ENCODE measurements around the gene RAB7B. TPM values are rescaled to one million over a fixed set of nuclear protein-coding genes. Genes with fewer than 3 reads are reported as not detected.
A peak's percentile ranks its signal among the peaks of the same experiment; 100 is the strongest.
"Not testable (repeated sequence)": the region's sequence is repeated elsewhere in the genome, so short reads cannot be mapped to it uniquely, and the experiment has no call there.

The RAB7B gene
- 1 to 10 TPM; 1.9 to 3.6 (median 2.5) TPM for polyA plus RNA-seq (ENCODE audit: insufficient read length in 3 of 3)
- long read RNA-seq, donor 1 = 0 reads
- long read RNA-seq, donor 2, partial matches to known transcripts = 0 of 1 reads
- long read RNA-seq, donor 2, other reads (novel, unspliced or antisense) = 0 of 1 reads
- long read RNA-seq, donor 3 = 0 reads
- long read RNA-seq, donor 4, partial matches to known transcripts = 0 of 1 reads
- long read RNA-seq, donor 4, other reads (novel, unspliced or antisense) = 0 of 1 reads
- long read RNA-seq, donor 5 = 0 reads
- long read RNA-seq, donor 6 = 0 reads
- long read RNA-seq, donor 7, transcript RAB7B-201 (6 exons, 2,888 nt) = major isoform, 5 of 5 reads
- long read RNA-seq, donor 7, partial matches to known transcripts = 0 of 5 reads
- long read RNA-seq, donor 7, other reads (novel, unspliced or antisense) = 0 of 5 reads
- long read RNA-seq, donor 8, partial matches to known transcripts = 0 of 3 reads
- long read RNA-seq, donor 8, other reads (novel, unspliced or antisense) = 0 of 3 reads
- long read RNA-seq, donor 9, partial matches to known transcripts = 0 of 2 reads
- long read RNA-seq, donor 9, other reads (novel, unspliced or antisense) = 0 of 2 reads
- long read RNA-seq, donor 10, partial matches to known transcripts = 0 of 2 reads
- long read RNA-seq, donor 10, other reads (novel, unspliced or antisense) = 0 of 2 reads
- long read RNA-seq, donor 11, partial matches to known transcripts = 0 of 1 reads
- long read RNA-seq, donor 11, other reads (novel, unspliced or antisense) = 0 of 1 reads
- long read RNA-seq, donor 12 = 0 reads
- long read RNA-seq, donor 13, partial matches to known transcripts = 0 of 1 reads
- long read RNA-seq, donor 13, other reads (novel, unspliced or antisense) = 0 of 1 reads
- long read RNA-seq, donor 14 = 0 reads
- long read RNA-seq, donor 15, partial matches to known transcripts = 0 of 2 reads
- long read RNA-seq, donor 15, other reads (novel, unspliced or antisense) = 0 of 2 reads
- long read RNA-seq, donor 16, partial matches to known transcripts = 0 of 1 reads
- long read RNA-seq, donor 16, other reads (novel, unspliced or antisense) = 0 of 1 reads

DNA sequence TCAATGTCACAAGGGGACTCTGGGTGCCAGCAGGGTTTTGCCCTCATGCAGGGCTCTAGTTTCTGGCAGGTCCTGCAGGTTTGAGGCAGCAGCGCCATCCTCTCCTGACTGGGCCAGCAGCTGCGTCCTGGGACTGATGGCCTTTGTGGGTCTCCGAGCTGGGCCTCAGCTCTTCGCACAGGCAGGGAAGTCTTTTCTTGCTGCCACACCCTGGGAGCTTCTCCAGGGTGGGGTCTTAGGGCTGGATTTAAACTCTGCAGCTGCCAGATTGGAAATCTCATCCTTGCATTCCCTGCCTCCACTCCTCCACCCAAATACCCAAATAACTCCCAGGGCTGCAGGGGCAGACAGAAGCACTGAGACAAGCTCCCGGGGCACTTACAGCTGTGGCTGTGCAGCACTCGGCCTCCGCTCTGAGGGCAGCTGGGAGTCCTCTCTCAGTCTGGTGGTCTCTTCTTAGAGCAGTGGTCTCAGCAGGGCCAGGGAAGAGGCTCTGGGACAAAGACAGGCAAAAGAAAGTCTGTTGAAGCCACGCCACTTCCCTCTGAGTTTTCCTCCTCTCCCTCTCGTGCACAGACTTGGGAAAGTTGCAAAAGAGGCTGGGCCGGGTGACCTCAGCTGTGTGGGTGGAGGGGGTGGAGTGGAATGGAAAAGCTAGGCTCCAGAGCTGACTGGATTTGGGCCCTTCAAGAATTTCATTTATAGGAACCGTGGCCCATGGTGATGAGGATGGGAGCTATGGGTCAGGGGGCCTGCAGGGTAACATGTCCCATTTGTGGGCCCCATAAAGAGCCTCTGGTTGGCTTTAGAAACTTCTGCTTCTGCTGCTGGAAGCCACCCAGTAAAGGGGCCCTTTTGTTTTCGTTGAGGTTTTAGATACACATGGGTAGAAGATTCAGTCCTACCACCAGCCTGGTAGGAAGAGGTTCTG, at the start of gene RAB7B:
TSS of gene RAB7B (minus strand) at position 525 of the 931 bp plus-strand sequence. CDS start 9,260 bp downstream, outside the sequence.
- peak; percentile 35 for DNase-seq

- not testable (repeated sequence) for DNase-seq
These were observed 49.2 kb upstream of the RAB7B start for GRCh38 chr1:206052231-206052865.

GRCh38 chr1:206050655-206051235, 47.5 kb upstream of the RAB7B start:
- DNase-seq = no peak

DNA sequence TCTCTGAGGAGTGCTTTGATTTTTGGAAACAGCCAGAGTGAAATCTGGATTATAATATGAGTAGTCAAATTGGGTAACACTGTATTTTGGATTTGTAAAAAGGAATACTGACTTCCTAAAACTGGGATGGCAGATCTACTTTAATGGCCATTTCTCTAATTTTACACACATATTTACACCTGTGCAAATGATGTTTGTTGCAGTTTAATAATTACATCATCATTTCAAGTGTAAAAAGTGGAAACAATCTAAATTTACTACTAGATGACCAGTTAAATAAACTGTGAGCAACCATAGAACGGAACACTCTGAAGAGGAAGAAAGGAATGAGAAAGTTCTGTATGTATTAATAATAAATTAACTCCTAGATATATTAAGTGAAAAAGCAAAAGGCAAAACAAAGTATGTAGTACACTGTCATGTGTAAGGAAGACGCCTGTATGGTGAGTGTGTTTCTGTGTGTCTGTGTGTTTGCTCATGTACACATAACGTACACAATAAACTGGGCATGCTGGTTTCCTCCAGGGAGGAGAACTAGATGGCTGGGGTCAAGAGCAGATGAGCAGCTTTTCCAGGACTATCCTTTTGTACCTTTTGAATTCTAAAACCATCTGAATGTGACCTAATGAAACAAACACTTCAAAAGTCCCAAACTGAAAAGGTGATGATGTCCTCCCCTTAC, 46.9 kb upstream of the RAB7B start:
- no peak for DNase-seq

- DNase-seq = no peak
These were observed 46.1 kb upstream of the RAB7B start for GRCh38 chr1:206049293-206049692.

DNA sequence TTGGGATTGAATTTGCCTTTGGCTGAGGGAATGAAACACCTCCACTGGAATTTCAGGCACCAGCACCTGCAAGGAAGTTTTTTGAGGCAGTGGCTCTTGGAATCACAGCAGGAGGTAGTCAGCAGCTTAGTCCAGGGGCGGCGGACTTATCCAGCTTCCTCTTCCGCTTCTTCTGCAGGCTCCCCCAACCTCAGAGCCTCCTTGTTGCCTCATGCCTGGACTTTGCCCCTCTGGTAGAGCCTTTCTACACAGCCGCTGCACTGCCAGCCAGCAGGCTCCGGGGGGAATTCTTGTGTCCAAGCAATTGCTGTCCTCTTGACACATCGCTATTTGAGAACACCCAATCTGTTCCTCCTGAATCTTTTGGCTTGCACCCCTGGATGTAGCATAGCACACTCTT, 45.4 kb upstream of the RAB7B start:
- DNase-seq = no peak

- DNase-seq = no peak
These were observed 44.1 kb upstream of the RAB7B start for GRCh38 chr1:206047271-206047670.

DNA sequence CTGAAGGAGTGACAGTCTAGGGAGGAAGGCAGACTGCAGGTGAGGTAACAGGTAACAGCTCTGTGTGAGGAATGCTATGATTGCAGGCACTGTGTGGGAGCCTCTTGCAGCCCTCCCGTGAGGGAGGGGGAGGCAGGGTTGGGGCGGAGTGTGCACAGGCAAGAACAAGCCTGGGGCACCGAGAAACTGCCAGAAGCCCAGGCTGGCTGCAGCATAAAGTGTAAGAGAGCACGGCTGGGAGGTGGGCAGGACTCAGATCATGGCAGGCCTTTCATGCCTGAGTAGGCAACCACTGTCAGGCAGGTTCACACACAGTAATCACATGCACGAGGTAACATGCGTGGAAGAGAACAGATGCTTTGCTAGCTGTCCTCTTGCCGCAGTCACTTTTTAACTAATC, 38.4 kb upstream of the RAB7B start:
- peak; percentile 61 for DNase-seq

DNA sequence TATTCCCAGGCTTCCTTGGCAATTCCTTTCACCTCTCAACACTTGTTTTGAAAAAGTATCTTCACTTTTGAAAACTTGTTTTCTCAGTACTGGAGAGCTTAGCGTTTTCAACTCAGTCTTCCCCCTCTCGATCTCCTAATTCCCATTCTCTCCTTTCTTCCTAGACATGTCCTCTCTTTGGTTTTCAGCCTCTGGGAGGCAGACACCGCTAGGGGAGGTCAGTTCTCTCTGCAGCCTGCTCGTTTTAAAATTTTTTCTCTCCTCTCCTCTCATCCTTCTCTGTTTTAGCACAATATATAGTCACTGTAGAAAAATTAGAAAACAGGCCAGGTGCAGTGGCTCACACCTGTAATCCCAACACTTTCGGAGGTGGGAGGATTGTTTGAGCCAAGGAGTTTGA, 37.1 kb upstream of the RAB7B start:
- no peak for DNase-seq

DNA sequence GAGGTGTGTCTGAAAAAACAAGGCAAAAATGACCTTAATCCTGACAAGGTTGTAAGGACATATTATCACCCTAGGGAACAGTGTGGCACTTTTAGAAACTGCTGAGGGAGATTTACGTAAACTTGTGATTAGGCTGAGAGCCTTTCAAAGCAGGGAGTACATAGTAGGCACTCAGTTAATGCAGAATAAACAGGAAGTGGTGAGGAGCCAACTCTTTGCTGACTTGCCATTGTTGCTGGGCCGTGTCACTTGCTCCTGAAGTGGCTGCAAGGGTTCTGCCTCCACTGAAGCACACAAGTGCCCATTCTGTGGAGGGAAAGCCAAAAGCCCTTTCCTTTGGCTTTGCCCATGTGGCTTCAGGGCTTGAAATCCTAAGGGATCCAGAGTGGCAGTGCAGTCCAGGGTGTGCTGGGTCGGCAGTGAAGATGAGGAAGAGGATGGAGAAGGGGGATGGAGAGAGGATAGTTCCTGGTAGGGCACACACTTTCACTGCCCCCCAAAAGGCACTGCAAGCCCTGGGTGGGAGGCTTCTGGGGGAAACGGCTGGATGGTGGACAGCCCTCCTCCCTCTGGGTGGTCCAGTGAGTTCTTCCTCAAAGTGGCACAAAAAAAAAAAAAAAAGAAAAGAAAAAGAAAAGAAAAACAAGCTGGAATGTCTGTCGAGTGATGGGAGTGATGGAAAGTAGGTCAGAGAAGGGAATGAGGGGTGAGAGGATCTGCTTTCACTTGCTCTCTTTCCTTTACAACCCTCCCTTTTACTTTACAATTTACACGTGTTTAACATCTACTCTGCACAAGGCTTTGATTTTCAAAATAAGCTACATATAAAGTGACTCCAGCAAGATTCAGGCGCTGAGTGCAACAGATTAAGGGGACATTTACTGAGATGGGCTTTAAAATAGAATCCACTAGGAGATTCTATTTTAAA, 36.1 kb upstream of the RAB7B start:
- DNase-seq = peak; percentile 44

- DNase-seq = no peak
These were observed 34.4 kb upstream of the RAB7B start for GRCh38 chr1:206037581-206037980.

DNA sequence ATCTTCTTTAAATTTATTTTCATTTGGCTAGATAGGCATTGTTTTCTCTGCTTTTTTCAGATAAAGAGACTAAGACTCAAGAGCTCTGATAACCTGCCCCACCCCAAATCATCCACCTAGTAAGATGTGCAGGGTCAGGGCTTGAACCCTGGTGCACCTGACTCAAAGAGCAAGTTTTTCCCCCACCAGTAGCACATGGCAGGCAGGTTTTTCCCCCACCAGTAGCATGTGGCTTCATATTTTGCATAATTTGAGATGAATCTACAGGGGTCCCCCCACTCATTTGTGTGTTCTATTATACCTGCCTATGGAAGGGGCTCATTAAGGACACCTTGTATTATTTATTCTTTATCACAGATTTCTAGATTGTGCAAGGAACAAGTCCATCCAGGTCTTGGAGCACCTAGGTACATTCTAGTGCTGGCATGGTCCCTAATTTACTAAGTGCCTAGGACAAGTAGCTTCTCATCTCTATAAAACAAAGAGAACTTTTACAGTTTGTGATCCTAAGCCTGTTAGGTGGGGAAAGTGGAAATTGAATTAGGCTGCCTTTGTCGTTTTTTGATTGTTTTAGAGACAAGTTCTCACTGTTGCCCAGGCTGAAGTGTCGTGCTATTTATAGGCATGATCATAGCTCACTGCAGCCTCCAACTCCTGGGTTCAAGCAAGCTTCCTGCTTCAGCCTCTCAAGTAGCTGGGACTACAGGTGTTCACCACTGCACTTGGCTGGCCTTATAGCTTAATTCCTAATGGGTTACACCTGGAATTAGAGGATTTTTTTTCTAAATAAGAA, 33.7 kb upstream of the RAB7B start:
- DNase-seq = no peak

- no peak for DNase-seq
These were observed 31.8 kb upstream of the RAB7B start for GRCh38 chr1:206035027-206035426.

- DNase-seq = no peak
These were observed 29.4 kb upstream of the RAB7B start for GRCh38 chr1:206032380-206033140.

DNA sequence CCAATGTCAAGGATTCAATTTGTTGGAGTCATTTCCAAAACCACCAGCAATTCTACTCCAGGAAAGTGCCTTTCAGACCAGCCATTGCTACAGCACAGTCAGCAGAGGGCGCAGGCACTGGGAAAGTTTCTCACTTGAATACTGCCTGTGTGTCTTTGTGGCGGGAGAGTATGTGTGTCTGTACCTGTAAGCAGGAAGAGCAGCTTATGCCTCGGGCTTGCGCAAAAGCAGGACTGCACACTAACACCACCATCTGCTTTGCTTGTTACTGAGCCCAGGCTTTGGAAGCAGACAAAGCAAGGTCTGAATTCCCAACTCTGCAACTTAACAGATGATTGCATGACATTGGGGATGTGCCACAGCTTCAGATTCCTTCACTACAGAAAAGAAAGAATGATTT, 27.5 kb upstream of the RAB7B start:
- DNase-seq = peak; percentile 69

DNA sequence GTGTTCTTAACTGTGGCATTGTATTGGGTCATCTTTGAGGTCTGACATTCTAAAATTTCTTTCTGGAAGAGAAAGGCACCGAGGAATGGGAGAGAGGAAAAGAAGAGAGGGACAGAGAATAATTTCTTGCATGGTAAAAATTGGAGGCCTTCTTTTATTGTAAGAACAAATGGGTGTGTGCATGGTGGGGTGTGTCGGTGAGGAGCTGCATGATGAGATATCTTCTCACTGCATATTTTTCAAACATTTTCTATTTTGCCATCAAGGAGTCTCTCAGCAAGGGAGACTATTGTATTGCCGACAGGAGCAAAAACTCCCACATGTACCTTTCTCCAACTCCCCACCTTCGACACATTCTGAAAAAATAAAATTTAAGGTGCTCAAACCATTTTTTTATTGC, 27.0 kb upstream of the RAB7B start:
- DNase-seq = no peak

GRCh38 chr1:206029484-206029883, 26.3 kb upstream of the RAB7B start:
- DNase-seq = no peak
